ENCODE results near the gene TMEM258.

The TMEM258 gene

GRCh38 chr11:61792310-61793082 is at the start of gene TMEM258, which contains the start of gene FEN1:
TSS of gene TMEM258 (minus strand) at chr11:61792599. CDS start at chr11:61792558, 41 bp downstream.
TSS of gene FEN1 (plus strand) at chr11:61792911. CDS start at chr11:61795362, 2,451 bp downstream.
- peak; percentile 90 for DNase-seq

- DNase-seq: no peak
These were observed 49.5 kb upstream of the TMEM258 start for GRCh38 chr11:61841636-61842527.

- no peak for DNase-seq
These were observed 48.0 kb upstream of the TMEM258 start for GRCh38 chr11:61840371-61840770.

- no peak for DNase-seq
These were observed 47.3 kb upstream of the TMEM258 start for GRCh38 chr11:61839742-61840141.

GRCh38 chr11:61838921-61839320 is 46.5 kb upstream of the TMEM258 start:
- no peak for DNase-seq

GRCh38 chr11:61838501-61838900 is 46.1 kb upstream of the TMEM258 start:
- DNase-seq: no peak

- no peak for DNase-seq
These were observed 45.1 kb upstream of the TMEM258 start for GRCh38 chr11:61837411-61838005.

GRCh38 chr11:61836193-61836592 is 43.8 kb upstream of the TMEM258 start:
- no peak for DNase-seq

GRCh38 chr11:61834278-61835048 is 42.1 kb upstream of the TMEM258 start:
- DNase-seq: no peak

- no peak for DNase-seq
These were observed 41.5 kb upstream of the TMEM258 start for GRCh38 chr11:61833926-61834277.

- DNase-seq: no peak
These were observed 41.1 kb upstream of the TMEM258 start for GRCh38 chr11:61833471-61833870.

- no peak for DNase-seq
These were observed 40.4 kb upstream of the TMEM258 start for GRCh38 chr11:61832754-61833153.

GRCh38 chr11:61832207-61832606 is 39.8 kb upstream of the TMEM258 start:
- no peak for DNase-seq

- DNase-seq: no peak
These were observed 38.1 kb upstream of the TMEM258 start for GRCh38 chr11:61830237-61831105.

GRCh38 chr11:61829806-61830205 is 37.4 kb upstream of the TMEM258 start:
- DNase-seq: no peak

GRCh38 chr11:61828629-61829407 is 36.4 kb upstream of the TMEM258 start:
- DNase-seq: no peak

- DNase-seq: no peak
These were observed 35.9 kb upstream of the TMEM258 start for GRCh38 chr11:61828379-61828628.

GRCh38 chr11:61827571-61828378 is 35.4 kb upstream of the TMEM258 start, which contains the start of gene FADS2:
TSS of gene FADS2 (plus strand) at chr11:61828300. CDS start at chr11:61828391, 91 bp downstream.
- peak; percentile 56 for DNase-seq

GRCh38 chr11:61826930-61827570 is 34.7 kb upstream of the TMEM258 start:
- no peak for DNase-seq

GRCh38 chr11:61820174-61820573 is 27.8 kb upstream of the TMEM258 start:
- DNase-seq: no peak
